ENCODE measurements around the gene ANKRD45. TPM values are rescaled to one million over a fixed set of nuclear protein-coding genes. Genes with fewer than 3 reads are reported as not detected.
"Not testable (repeated sequence)": the region's sequence is repeated elsewhere in the genome, so short reads cannot be mapped to it uniquely, and the experiment has no call there.

ANKRD45 gene
- total RNA-seq, 1 donor from 2014 or later = 0.24 TPM

DNA sequence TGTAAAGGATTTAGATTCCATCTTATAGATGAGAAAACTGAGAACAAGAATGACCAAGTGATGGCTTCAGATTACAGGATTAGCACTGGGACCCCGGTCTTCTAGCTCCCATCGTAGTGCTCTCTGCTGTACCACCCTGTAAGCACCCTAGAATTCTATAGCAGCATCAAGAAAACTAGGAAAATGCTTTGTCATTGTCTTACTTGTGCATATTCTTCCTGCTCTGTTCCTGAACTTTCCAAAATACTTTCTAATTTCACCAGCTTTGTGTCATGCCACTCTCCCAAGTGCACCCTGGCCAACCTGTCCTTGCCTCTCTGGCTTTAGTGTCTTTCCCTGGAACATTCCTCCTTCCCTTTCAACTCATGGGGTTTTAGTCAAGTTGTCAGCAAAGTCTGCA lies 39.1 kb upstream of the ANKRD45 start:
- H3K4me3 Mint-ChIP-seq (ENCODE audit: unreplicated experiment) = no peak overlapping the region
- H3K27ac Mint-ChIP-seq (ENCODE audit: unreplicated experiment) = no peak overlapping the region
- no peaks in the 10 kb centered on the region for H3K4me1 Mint-ChIP-seq (ENCODE audit: unreplicated experiment)
- TF ChIP-seq, protein P1, sequence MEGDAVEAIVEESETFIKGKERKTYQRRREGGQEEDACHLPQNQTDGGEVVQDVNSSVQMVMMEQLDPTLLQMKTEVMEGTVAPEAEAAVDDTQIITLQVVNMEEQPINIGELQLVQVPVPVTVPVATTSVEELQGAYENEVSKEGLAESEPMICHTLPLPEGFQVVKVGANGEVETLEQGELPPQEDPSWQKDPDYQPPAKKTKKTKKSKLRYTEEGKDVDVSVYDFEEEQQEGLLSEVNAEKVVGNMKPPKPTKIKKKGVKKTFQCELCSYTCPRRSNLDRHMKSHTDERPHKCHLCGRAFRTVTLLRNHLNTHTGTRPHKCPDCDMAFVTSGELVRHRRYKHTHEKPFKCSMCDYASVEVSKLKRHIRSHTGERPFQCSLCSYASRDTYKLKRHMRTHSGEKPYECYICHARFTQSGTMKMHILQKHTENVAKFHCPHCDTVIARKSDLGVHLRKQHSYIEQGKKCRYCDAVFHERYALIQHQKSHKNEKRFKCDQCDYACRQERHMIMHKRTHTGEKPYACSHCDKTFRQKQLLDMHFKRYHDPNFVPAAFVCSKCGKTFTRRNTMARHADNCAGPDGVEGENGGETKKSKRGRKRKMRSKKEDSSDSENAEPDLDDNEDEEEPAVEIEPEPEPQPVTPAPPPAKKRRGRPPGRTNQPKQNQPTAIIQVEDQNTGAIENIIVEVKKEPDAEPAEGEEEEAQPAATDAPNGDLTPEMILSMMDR (IDR thresholded peaks at IDR 0.05) = no peak
- H3K9me3 Mint-ChIP-seq (ENCODE audit: unreplicated experiment) = no peaks in the 10 kb centered on the region
- peaks cover 39% of the 10 kb centered on the region for H3K27me3 Mint-ChIP-seq (ENCODE audit: unreplicated experiment)
- DNase-seq (ENCODE audit: extremely low spot score, unreplicated experiment) = no peak
- H3K36me3 Mint-ChIP-seq (ENCODE audit: unreplicated experiment) = no peaks in the 10 kb centered on the region

DNA sequence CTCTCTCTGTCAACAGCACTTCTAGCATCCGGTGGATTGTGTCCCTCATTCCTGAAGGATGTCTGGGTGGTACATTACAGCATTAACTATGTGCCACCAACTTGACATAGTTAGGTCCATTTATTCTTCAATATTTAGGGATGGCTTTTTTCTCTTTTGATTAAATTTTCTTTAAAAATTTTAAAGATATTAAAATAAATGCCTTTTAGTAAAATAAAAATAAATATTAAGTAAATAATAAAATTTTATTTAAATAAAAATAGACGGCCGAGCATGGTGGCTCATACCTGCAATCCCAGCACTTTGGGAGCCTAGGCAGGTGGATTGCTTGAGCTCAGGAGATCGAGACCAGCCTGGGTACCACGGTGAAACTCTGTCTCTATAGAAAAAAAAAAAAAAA lies 35.5 kb upstream of the ANKRD45 start:
- Mint-ChIP-seq H3K27ac (ENCODE audit: unreplicated experiment) (no peak overlapping the region), H3K27me3 (ENCODE audit: unreplicated experiment) (peaks cover 29% of the 10 kb centered on the region), H3K36me3 (ENCODE audit: unreplicated experiment) (no peaks in the 10 kb centered on the region), H3K9me3 (ENCODE audit: unreplicated experiment) (no peaks in the 10 kb centered on the region), H3K4me1 (ENCODE audit: unreplicated experiment) (no peaks in the 10 kb centered on the region), H3K4me3 (ENCODE audit: unreplicated experiment) (no peak overlapping the region)
- no peak for DNase-seq (ENCODE audit: extremely low spot score, unreplicated experiment)
- TF ChIP-seq, protein P1 (IDR thresholded peaks at IDR 0.05) = no peak

DNA sequence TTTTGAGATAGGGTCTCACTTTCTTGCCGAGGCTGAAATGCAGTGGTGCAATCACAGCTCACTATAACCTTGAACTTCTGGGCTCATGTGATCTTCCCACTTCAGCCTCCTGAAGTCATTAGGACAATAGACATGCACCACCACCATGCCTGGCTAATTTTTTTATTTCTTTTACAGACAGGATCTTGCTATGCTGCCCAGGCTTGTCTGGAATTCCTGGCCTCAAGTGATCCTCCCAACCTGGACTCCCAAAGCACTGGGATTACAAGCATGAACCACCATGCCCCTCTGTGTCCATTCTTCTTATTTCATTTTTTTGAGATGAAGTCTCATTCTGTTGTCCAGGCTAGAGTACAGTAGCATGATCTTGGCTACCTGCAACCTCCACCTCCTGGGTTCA lies 33.1 kb upstream of the ANKRD45 start:
- Mint-ChIP-seq H3K27ac (ENCODE audit: unreplicated experiment) (no peak overlapping the region), H3K4me1 (ENCODE audit: unreplicated experiment) (no peaks in the 10 kb centered on the region)
- TF ChIP-seq, protein P1 (IDR thresholded peaks at IDR 0.05) = no peak

DNA sequence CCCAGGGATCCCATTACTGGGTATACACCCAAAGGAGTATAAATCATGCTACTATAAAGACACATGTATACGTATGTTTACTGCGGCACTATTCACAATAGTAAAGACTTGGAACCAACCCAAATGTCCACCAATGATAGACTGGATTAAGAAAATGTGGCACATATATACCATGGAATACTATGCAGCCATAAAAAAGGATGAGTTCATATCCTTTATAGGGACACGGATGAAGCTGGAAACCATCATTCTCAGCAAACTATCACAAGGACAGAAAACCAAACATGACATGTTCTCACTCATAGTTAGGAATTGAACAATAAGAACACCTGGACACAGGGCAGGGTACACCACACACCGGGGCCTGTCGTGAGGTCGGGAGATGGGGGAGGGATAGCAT lies 31.6 kb upstream of the ANKRD45 start:
- not testable (repeated sequence) for H3K4me3 Mint-ChIP-seq (ENCODE audit: unreplicated experiment); H3K9me3 Mint-ChIP-seq (ENCODE audit: unreplicated experiment); DNase-seq (ENCODE audit: extremely low spot score, unreplicated experiment); H3K4me1 Mint-ChIP-seq (ENCODE audit: unreplicated experiment); H3K36me3 Mint-ChIP-seq (ENCODE audit: unreplicated experiment); H3K27ac Mint-ChIP-seq (ENCODE audit: unreplicated experiment)
- peaks cover 24% of the 10 kb centered on the region for H3K27me3 Mint-ChIP-seq (ENCODE audit: unreplicated experiment)

More for the DNA sequence above, 33.1 kb upstream of the ANKRD45 start:
- no peak overlapping the region for H3K4me3 Mint-ChIP-seq (ENCODE audit: unreplicated experiment)
- H3K9me3 Mint-ChIP-seq (ENCODE audit: unreplicated experiment) = no peaks in the 10 kb centered on the region
- DNase-seq (ENCODE audit: extremely low spot score, unreplicated experiment) = no peak
- no peaks in the 10 kb centered on the region for H3K36me3 Mint-ChIP-seq (ENCODE audit: unreplicated experiment)
- H3K27me3 Mint-ChIP-seq (ENCODE audit: unreplicated experiment) = peaks cover 24% of the 10 kb centered on the region

DNA sequence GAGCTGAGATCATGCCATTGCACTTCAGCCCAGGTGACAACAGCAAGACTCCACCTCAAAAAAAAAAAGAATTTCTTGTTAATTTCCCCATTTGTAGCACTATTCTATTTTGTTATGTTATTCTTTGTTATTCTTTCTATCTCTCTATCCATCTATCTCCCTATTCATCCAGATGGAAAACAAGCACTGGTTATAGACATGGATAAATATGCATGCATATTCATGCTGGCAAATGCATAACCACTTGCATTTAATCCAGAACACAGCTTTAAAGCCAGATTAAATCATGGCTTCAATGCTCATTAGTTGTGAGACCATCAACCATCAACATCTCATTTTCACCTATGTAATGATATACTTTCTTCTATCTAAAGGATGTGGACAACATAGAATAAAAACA lies 23.6 kb upstream of the ANKRD45 start:
- Mint-ChIP-seq H3K27me3 (ENCODE audit: unreplicated experiment) (peaks cover 8% of the 10 kb centered on the region), H3K4me1 (ENCODE audit: unreplicated experiment) (peaks cover 8% of the 10 kb centered on the region), H3K27ac (ENCODE audit: unreplicated experiment) (no peak overlapping the region), H3K4me3 (ENCODE audit: unreplicated experiment) (no peak overlapping the region), H3K36me3 (ENCODE audit: unreplicated experiment) (no peaks in the 10 kb centered on the region), H3K9me3 (ENCODE audit: unreplicated experiment) (no peaks in the 10 kb centered on the region)
- TF ChIP-seq, protein P1 (IDR thresholded peaks at IDR 0.05) = no peak
- DNase-seq (ENCODE audit: extremely low spot score, unreplicated experiment) = no peak

DNA sequence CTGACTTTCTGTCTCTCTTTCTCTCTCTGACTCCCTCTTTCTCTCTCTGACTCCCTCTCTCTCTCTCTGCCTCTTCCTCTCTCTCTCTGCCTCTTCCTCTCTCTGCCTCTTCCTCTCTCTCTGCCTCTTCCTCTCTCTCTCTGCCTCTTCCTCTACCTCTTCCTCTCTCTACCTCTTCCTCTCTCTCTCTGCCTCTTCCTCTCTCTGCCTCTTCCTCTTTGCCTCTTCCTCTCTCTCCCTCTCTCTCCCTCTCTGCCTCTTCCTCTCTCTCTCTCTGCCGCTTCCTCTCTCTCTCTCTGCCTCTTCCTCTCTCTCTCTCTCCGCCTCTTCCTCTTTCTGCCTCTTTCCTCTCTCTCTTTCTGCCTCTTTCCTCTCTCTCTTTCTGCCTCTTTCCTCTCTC lies 18.6 kb upstream of the ANKRD45 start:
- Mint-ChIP-seq H3K27ac (ENCODE audit: unreplicated experiment) (no peak overlapping the region), H3K4me3 (ENCODE audit: unreplicated experiment) (no peak overlapping the region), H3K9me3 (ENCODE audit: unreplicated experiment) (no peaks in the 10 kb centered on the region), H3K4me1 (ENCODE audit: unreplicated experiment) (peaks cover 8% of the 10 kb centered on the region), H3K36me3 (ENCODE audit: unreplicated experiment) (no peaks in the 10 kb centered on the region), H3K27me3 (ENCODE audit: unreplicated experiment) (no peaks in the 10 kb centered on the region)
- TF ChIP-seq, protein P1 (IDR thresholded peaks at IDR 0.05) = no peak
- no peak for DNase-seq (ENCODE audit: extremely low spot score, unreplicated experiment)

DNA sequence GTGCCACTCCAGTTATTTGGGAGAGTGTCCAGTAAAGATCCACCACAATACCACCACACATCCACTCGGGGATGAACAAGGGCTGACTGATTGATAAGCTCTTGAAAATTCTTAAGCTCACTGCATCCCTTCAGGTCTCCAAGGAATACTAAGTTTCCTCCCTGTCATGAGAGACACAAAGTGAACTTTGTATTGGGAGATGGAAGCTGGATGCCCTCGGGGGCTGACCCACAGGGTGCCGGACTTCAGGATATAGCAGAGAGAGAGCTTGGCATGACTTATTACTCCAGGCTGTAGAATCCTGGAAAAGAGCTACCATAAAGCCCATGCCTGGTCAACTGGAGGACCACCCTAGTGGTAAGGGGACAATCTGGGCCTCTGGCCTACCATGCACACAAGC lies 15.5 kb upstream of the ANKRD45 start:
- not testable (repeated sequence) for H3K9me3 Mint-ChIP-seq (ENCODE audit: unreplicated experiment); H3K4me1 Mint-ChIP-seq (ENCODE audit: unreplicated experiment); H3K27ac Mint-ChIP-seq (ENCODE audit: unreplicated experiment); H3K36me3 Mint-ChIP-seq (ENCODE audit: unreplicated experiment); DNase-seq (ENCODE audit: extremely low spot score, unreplicated experiment); H3K4me3 Mint-ChIP-seq (ENCODE audit: unreplicated experiment); H3K27me3 Mint-ChIP-seq (ENCODE audit: unreplicated experiment)

DNA sequence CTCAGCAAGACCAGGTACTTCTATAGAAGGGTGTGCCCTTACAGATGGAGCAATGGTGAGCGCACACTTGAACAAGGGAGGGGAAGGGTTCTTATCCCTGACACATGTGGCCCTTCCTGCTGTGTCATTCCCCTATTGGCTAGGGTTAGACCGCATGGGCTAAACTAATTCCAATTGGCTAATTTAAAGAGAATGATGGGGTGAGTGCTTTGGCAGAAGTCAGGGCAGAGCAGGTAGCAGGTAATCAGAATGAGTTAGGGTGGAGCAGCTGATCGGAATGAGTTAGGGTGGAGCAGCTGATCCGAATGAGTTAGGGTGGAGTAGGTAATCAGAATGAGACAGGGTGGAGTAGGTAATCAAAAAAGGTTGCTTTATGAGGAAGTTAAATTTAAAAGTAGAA lies 14.2 kb upstream of the ANKRD45 start:
- not testable (repeated sequence) for H3K27me3 Mint-ChIP-seq (ENCODE audit: unreplicated experiment); DNase-seq (ENCODE audit: extremely low spot score, unreplicated experiment); H3K9me3 Mint-ChIP-seq (ENCODE audit: unreplicated experiment); H3K27ac Mint-ChIP-seq (ENCODE audit: unreplicated experiment); H3K4me3 Mint-ChIP-seq (ENCODE audit: unreplicated experiment); H3K4me1 Mint-ChIP-seq (ENCODE audit: unreplicated experiment); H3K36me3 Mint-ChIP-seq (ENCODE audit: unreplicated experiment)
